GM19372 (cell line): ENCODE data around the gene PRLHR.

Source experiments
- ATAC-seq: cut with Tn5 transposase; IDR thresholded peaks from one replicate; pipeline ENCODE4 v1.9.1; 2021; ENCODE audit warnings: mild to moderate bottlenecking, low read depth, moderate library complexity; ENCODE audit not compliant: unreplicated experiment

Gene PRLHR

DNA sequence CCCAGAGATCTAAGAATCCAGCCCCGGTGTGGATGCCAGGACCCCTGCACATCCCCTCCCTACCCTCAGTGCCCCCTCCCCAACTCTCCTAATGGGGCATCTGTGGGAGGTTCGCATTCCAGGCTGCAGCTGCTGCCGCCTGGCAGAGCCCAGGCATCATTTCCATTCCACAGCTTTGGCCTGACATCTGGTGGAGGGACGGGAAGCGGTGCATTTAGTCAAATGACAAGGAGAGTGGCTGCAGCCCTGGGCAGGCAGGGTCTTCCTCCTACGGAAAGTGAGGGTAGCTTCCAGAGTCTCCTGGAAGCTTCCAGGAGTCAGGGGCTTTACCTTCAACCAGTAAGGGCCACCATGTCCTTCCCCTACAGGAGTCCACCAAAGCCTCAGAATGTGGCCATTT is 30.8 kb downstream of the PRLHR start:
- no peak for ATAC-seq

DNA sequence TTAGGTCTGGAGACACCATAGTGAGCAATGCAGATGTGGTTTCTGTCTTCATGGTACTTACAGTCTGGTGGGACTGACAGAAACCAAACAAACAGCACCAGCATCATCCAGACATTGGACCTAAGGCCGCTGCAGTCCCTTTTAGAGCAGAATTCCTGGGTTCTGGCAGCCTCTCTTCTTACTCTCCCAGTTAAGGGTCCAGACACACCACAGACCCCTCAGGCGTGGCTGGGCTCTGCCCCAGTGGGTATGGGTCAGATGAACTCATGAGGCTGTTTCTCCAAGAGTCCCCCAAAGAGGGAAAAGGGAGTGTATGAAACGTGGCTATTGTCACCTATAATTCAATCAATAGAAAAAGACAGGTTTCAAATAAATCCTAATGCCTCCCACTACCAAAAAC is 31.3 kb downstream of the PRLHR start:
- no peak for ATAC-seq

DNA sequence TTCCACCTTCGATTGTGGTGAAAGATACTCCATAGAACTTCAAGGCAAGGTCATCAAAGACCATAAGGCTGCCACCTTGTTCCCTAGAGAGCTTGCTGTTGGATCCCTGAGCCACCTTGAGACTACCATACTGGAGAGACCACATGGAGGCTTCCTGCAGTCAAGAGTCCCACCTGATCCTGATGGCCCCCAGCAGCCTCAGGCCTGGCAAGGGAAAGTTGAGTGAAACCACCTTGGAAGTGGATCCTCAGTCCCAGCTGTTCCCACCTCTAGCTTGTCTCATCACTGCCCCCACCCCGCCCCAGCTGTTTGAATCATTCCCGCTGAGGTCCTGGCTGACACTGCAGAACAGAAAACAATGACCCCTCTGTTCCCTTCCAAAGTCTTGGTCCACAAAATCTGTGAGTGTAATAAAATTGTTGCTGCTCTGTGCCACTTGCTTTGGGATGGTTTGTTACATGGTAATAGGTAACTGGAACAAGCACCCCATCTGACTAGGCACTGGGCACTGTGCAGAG is 32.0 kb downstream of the PRLHR start:
- ATAC-seq, result no peak

DNA sequence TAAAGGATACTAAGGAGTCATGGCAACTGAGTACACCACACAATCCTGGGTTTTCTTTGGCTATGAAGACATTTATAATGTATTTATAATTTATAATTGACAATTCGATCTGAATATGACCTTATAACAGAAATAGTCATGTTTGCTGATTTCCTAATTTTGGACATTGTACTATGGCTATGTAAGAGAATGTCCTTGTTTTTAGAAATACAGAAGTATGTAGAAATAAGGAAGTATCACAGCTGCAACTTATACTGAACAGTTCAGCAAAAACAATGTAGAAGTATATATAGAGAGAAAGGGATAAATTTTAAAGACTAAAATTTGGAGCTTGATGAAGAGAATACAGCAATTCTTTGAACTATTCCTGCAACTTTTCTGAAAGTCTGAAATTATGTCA is 32.6 kb downstream of the PRLHR start:
- no peak for ATAC-seq

DNA sequence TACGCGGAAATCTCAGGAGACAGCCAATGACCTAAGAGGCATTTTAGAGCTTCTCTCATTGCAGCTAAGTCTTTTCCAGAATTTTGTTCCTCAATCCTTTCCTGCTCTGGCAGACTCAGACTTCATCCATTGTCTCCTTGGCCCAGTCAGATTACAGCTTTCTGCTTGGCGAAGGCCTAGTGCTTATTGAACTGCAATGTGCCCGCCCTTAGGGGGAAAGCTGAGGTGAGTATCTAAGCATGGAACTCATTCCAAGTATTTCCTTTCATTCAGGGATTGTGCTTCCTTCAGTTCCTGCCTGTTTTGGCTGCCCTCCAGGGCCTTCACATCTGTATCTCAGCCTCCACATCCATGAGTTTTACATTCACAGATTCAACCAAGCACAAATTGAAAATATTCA is 37.5 kb downstream of the PRLHR start:
- ATAC-seq, result no peak

DNA sequence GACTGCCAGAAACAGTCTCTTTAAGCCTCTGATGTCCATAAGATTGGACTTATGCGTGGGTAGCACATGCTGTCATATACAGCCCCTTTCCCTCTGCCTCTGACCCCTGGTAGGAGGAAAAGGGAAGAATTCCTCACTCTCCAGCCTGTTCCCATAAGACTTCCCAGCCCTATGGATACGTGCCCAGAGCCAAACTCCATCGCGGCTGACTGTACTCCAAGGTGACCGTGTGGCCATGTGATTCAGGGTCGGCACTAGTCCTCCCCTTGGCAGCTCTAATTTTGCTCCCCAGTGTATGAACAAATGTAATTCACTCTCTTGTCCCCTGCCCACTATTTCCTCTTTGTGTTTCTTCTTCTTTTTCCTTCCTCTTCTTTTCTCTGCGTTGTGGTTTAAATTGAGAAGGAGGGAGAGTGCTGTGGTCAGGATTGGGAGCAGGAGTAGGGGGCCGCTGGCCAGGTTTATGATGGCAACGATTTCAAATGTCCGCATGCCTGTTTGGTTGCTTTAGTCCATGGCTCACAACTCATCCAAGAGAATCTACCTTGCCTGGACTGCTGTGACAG is 43.8 kb downstream of the PRLHR start:
- no peak for ATAC-seq

DNA sequence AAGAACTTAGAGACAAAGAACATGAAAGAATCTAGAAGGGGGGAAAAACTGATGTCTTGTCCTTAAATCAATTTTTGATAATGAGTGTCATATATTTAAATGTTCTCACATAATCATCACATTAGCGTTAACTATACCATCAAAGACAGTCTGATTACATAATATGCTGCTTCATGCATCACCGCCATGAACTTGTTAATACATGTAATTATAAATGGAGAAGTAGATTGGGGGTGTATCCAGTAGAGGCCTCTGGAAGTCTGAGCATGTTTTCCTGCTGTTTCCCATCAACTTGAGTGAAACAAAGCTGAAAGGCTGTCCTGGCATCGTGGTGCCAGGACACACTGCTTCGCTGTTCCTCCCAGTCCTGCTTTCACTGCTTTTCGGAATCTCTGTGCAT is 48.2 kb downstream of the PRLHR start:
- no peak for ATAC-seq

DNA sequence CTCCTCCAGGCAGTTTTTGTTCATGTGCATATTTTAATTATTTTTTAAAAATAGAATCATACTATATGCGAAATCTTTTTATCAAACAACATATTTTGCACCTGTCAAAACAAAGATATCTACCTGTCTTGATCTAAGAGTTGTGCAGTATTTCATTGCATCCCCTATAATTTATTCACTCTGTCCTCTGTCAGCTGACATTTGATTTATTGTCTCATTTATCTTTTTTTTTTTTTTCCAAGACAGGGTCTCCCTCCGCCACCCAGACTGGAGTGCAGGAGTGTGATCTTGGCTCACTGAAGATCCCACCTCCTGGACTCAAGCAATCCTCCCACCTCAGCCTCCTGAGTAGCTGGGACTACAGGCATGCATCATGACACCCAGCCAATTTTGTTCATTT is 49.0 kb downstream of the PRLHR start:
- ATAC-seq, result no peak

DNA sequence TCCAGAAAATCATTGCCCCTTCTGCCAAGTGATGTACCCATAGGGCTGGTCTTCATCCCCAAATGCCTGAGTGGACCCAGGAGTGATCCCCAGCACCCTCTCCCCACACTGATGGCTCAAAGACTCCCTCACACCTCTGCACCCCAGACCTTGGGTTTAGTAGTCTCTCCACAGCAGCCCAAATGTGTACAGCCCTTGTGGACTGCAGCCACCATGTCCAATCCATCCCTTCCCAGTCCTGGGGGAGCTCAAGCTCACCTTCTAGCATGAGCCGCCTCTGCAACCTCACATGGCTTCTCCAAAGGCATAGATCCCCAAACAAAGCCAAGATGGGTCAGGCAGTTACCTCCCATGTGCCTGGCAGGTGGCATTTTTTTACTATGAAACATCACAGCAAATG is 50.1 kb downstream of the PRLHR start:
- ATAC-seq, result no peak

DNA sequence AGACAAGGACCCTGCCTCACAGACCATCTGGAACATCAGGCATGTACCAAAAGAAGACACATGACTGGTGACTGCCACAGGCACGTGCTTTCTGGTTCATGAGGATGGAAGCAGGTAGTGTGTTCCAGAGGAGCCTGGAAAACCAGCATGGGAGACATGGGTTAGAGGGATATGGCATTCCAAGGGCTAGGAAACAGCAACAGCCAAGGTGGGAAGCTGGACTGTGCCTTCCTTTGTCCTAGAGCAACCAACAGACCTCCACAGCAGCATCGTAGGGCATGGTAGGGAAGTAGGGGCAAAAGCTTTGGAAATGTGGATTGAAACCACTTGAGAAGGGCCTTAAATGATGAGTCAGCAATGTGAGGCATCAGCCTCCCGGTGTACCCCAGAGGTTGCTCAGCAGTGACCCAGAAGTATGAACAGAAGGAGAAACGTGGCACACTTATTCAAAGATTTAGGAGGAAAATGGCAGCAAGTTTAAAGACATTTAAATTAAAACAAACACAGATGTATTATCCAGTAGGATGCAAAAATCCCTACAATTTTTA is 51.0 kb downstream of the PRLHR start:
- no peak for ATAC-seq

DNA sequence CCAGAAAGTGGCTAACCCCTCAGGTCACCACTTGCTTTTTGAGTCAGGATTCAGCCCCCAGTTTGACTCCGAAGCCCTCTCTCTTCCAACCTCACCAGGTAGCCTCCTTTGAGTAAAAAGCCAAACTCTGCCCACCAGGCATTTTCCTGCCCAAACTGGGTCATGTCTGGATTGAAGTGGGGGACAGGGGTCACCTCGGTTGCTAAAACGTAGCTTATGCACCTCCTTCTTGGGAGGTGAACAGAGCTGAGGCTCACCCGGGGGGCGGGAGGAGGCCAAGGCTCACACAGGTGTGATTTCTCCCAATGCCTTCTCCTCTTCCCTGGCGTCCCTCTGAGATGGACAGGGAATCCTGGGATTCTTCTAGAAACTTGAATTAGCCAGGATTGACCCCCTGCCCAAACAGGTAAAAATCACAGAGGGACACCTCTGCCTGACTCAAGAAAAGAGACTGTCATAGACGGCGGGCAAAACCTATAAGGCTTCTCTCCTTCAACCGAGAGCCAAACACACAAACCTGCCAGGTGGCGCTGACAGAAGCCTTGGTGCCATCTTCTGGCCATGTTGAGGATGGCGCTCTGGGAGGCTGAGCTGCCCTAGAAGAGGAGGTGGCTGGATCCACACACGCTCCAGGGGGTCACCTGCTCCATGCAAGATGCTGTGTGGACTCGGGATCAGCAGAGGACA is 51.6 kb downstream of the PRLHR start:
- ATAC-seq, result no peak

DNA sequence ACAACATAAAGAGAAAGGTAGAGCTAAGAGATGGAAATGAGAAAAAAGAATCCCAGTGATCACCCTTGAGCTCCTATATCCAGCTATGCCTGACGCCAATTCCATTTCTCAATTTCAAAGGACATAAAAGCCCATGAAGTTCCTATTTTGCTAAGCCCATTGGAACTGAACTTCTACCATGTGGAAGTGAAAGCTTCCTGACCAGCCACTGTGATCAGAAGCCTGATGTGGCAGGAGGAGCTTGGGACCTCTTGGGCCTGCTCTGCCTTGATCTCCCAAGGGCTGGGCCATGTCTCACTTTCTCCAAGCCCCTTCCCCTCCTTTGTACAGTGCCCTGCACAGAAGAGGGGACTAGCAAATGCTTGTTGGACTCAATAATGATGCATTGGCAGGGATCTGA is 52.7 kb downstream of the PRLHR start:
- no peak for ATAC-seq

DNA sequence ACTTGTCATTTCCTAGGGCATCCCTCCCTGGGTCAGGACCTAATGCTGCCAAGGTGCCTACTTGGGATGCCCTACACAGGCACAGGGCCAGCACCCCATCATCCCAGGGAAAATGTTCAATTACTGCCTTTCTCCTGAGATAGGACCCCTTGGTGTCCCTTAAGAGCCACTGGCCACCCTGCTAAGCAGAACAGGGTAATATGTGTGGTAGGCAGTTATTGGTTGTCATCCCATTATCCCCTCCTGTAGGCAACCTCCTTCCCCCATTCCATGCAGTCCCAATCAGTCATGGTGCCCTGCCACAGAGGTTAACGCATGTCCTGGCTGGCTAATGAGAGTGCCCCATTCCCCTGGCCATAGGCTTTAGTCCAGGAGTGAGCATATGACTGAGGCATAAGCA is 53.2 kb downstream of the PRLHR start:
- ATAC-seq, result no peak

DNA sequence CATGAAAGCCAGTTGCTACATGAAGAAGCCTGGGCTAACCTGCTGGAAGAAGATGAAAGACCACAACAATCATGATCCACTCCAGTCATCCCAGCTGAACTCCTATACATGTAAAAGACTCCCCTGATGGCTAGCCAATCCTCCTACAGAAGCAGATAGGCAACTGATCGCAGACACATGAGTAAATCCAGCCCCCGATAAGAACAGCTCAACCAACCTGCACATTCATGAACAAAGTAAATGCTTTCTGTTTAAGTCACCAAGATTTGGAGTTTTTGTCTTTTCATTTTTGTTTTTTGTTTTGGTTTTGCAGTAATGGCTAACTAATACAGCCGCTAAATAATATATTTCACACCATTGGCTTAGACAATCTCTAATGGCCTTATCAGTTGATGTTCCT is 53.7 kb downstream of the PRLHR start:
- no peak for ATAC-seq
